ENCODE measurements around the gene ZIC1.

Gene ZIC1

GRCh38 chr3:147410116-147410525 is 956 bp downstream of the ZIC1 start:
- peak; percentile 48 for DNase-seq (ENCODE audit: low read depth)

DNA sequence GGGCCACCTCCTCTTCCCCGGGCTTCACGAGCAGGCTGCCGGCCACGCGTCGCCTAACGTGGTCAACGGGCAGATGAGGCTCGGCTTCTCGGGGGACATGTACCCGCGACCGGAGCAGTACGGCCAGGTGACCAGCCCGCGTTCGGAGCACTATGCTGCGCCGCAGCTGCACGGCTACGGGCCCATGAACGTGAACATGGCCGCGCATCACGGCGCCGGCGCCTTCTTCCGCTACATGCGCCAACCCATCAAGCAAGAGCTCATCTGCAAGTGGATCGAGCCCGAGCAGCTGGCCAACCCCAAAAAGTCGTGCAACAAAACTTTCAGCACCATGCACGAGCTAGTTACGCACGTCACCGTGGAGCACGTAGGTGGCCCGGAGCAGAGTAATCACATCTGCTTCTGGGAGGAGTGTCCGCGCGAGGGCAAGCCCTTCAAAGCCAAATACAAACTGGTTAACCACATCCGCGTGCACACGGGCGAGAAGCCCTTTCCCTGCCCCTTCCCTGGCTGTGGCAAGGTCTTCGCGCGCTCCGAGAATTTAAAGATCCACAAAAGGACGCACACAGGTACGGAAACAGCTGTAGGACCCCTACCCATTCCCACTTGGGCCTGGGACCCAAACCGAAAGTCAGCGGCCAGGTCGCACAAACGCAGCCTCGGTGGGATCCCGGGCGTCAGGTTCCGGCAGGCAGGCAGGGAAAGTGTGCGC is 1.5 kb downstream of the ZIC1 start:
- DNase-seq (ENCODE audit: low read depth) = peak; percentile 90

DNA sequence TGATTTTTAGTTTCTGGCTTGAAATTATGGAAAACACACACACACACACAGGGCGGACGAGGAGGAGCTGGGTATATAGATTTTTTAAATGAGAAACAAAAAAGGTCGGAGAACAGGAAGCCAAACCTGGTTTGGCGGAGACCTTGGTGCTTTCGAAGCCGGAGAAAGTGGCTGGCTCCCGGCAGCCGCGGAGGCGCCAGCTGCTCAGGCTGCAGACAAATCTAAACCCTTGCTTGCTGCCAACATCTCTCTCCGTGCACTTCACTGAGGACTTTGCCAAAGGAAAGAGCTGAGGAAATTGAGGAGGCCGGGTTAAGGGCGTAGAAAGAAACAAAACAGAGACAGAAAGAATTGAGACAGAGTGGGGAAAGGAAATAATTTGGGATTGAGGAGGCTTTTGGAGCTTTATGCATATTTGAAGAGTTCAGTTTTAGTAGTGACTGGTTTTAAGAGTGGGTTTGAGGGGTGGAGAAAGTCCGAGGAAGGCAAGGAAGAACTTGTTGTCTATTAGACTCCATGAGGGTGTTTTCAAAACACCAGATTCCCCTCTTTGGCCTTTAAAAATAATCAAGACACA is 2.2 kb downstream of the ZIC1 start:
- peak; percentile 65 for DNase-seq (ENCODE audit: low read depth)

GRCh38 chr3:147411815-147412241 is 2.7 kb downstream of the ZIC1 start:
- DNase-seq (ENCODE audit: low read depth) = peak; percentile 27

GRCh38 chr3:147412261-147412916 is 3.2 kb downstream of the ZIC1 start:
- no peak for DNase-seq (ENCODE audit: low read depth)

DNA sequence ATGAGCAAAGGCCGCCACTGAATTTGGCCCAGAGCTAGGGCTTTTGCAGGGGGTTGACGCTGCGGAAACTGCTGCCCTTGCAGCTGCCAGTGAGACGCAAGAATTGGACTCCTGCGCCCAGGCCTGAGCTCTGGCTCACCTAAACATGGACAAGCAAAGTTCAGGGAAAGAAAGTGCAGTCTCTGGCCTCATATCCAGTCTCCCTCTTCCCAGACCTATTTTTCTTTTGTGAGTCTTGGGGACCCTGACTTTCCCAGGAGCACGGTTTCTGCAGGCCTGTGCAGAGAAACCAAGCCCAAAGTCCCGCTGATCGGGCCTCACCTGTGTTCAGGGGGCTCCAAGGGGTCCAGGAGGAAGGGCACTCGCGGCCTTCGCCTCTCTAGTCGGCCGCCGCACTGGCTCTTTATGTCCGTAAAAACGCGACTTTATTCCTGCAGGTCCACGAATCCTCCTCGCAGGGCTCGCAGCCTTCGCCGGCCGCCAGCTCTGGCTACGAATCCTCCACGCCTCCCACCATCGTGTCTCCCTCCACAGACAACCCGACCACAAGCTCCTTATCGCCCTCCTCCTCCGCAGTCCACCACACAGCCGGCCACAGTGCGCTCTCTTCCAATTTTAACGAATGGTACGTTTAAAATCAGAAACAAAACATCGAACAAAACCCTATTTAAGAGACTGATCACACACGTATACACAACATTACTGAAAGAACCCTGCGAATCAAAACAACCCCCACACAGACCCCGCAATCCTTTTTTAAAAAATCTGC is 3.9 kb downstream of the ZIC1 start:
- no peak for DNase-seq (ENCODE audit: low read depth)

DNA sequence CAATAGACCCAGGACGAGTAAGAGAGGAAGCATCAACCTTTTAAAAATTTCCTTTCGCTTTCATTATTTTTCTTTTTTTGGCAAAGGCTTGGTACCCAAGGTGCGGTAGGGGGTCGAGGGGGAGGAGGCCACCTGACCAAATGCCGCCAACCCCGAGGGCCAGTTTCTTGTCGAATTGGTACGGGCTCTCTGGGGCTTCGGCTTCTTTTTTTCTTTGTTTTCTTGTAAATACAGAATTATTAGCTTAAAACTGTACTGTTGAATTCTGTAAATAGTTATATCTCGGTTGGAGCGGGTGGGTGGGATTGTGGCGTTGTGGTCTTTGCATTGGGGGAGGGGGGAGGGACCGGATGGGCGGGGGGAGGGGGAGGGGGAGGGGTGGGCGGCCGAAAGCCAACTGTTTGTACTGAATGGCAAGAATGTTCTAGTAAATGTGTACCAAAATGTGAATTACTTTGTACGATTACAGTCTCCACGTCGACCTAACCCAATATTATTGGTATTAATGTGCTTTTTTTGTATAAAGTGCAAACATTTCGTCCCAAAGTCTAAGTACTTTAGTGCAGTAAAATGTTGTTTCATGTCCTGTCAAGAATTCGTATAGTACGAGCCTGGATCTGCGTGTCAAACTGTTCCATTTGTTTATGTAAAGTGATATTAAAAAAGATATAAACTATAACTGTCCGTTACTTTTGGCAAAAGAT is 4.7 kb downstream of the ZIC1 start:
- DNase-seq (ENCODE audit: low read depth) = no peak

DNA sequence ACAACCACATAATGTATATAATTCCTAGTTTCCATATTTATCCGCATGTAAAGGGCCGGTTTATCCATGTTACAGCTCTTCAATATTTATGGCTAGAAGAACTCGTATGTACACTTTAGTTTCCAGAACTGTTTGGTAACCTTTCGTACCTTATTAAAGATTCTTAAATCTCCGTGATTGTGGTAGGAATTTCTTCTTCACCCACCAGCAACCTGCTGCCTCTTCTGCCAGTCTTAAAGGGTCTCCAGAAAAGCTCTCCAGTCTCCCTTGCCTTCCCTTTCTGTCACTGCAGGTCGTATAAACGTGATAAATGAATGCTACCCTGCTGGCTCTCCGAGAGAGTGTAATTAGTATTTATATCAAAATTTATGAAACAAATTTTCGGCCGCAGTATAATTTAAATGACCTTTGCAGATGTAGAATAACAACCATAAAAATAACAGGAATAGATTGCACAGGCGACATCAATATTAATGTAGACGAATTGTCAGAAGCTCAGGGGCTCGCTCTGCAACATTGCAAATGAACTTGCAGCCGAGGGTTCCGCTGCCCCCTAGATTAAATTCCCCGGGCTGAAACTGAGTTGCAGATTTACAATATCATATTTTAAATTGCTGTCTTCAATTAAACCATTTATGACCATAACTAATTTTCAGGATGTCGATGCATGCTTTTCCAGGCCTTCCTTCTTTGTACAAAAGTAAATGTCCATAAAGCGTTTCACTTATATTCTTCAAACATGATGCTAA is 5.4 kb downstream of the ZIC1 start:
- DNase-seq (ENCODE audit: low read depth) = no peak

DNA sequence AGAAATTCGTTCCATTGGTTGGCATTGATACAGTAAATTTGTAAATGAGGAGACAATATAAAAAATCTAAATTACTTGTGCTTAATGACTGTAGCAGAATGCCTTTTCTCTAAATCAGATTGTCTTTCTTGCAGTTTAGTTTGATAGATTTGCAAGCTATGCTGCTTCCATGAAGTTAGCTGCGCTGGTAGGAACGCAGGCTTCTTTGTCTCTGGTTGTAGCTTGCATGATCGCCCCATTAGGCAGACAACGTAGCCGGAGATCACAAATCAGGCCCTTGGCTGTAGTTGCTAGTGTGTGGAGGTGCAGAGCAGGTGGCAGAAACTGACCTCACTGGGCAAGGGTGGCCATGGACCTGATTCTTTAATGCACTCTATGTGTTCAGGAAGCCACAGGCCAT is 6.1 kb downstream of the ZIC1 start:
- no peak for DNase-seq (ENCODE audit: low read depth)

DNA sequence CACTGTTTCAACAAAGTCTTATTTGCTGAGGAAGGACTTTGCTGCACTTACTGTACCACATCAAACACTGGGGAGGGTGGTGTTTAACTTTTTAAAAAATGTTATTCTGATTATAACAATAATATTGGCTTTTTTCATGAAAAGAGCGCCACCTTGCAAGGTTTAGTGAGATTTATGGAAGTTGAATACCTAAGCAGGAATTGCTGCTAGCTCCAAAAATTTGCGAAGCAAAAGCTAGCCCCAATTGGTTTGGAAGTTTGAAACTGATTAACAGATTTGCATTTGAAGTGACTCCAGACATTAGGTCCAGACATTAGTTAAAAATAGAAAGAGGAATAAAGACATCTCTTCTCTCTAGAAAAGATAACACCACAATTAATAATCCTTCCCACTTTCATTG is 6.7 kb downstream of the ZIC1 start:
- DNase-seq (ENCODE audit: low read depth) = no peak

GRCh38 chr3:147416931-147417330 is 7.8 kb downstream of the ZIC1 start:
- DNase-seq (ENCODE audit: low read depth) = no peak

GRCh38 chr3:147417551-147418295 is 8.6 kb downstream of the ZIC1 start:
- DNase-seq (ENCODE audit: low read depth) = no peak

GRCh38 chr3:147418371-147418781 is 9.2 kb downstream of the ZIC1 start:
- no peak for DNase-seq (ENCODE audit: low read depth)

DNA sequence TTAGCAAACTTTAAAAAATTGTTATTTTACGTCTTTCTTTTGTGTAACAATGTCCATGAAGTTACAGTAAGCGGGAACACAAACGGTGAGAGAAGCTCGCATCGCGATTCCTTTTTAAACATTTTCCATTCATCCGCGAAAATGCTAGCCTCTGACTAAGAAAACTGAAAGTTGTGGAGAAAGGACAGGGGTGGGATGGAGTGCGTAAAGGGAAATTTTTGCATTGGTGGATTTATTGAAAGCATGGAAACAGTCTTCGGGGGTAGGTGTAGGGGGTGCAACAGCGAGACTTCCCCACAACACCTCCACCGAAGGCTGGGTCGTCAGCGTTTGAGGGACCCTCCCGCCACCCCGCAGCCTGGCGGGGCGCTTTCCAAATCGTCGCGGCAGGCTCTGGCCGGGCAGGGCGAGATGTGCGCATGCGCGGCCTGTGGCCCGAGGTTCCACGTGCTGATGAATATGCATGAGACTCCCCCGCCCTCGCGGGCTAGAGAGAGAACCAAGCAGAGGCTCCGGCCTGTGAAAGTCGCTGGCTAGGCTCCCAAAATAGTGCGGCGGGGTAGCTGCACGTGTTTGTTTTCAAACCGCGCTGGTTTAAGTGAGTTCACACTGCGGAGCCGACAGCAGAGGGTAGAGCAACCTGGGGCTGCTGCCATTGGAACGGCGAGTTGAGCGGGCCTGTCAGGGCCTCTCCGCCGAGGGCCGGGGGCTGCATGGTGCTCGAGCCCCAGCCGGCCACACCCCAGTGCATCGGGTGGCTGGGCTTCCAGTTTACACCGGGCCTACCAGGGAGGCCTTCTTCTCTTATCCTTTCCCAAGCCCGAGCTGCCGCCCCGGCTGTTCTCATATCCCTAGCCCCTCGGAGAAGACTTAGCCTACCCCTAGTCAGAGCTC is 9.9 kb downstream of the ZIC1 start:
- peak; percentile 85 for DNase-seq (ENCODE audit: low read depth)

DNA sequence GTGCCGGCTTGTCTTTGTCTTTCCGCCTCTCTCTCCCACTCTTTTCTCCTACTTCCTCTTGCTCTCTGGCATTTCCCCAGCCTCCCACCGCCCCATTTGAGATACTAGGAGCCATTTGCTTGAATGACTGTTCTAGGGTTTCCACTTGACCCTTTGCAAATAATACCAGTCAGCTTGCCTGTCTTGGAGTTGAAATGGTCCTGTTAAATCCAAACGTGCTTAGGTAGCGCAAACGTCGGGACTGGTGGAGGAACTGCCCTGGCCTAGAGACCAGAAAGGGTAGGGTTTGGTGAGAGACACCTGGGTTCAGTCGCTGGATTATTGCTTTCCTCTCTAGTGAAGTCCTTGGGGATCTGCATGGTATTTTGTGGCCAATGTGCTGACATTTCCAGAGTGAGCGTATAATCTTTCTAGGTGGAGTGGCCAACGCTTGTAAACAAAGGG is 10.6 kb downstream of the ZIC1 start:
- DNase-seq (ENCODE audit: low read depth) = no peak

GRCh38 chr3:147420353-147421183 is 11.4 kb downstream of the ZIC1 start:
- no peak for DNase-seq (ENCODE audit: low read depth)

DNA sequence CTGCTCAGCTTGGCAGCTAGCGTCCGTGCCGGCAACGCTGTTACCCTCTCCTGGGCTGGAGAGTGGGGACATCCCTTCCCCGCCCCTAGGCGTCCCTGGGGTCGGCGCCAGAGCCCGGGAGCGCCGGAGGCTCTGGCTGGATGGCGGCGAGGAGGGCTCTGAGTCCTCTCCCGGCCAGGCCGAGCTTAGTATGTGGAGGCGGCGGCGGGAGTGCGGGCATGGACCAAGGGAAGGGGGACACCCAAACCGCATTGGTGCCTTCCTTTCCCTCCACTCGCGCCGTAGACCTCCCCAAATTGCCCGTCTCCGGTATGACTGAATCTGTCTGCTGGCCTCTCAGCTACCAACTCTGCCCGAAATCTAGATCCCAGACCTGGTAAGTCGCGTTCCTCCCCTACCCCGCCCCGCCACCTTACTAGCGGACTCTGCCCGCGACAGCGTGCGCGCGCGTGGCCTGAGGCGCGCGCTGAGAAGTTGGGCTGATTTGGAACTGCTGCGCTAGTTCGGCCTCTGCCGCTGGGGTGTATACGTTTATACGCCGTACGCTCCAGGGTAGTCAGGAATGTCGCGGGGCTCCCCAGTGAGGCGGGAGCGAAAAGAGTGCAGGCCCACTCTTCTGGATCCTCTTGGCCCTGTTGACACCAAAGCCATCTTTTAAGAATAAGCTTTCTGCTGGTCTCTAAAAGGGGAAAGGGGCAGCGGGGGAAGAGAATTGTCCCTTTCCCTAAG is 12.2 kb downstream of the ZIC1 start:
- DNase-seq (ENCODE audit: low read depth) = peak; percentile 41

DNA sequence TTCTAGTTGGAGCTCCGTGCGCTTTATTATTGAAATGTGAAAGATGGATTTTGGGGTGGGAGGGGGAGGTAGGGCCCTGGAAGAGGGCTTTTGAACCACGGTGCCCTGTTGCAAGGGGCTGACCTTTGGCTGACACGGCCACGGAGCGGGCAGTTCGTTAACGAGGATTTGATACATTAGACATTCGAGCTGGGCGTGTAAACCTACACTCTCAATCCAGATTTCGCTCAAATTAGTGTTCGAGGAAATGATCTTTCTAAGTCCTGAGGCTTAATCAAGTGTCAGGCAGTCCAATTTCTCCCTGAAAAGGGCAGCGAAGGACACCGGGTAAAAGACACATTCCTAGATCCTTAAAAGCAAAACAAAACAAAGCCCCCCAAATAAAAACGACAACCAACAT is 13.0 kb downstream of the ZIC1 start:
- no peak for DNase-seq (ENCODE audit: low read depth)
